H1 (cell line): ENCODE measurements around the gene PRELID1.

Experiments used
- CHD2 ChIP-seq: IDR thresholded peaks from 2 replicates; pipeline ENCODE4 v1.6.1; 2012; ENCODE audit warnings: low read length, improper control_type of control experiment
- HDAC2 ChIP-seq, 2 experiments: fragments of 300-600 bp in 1 of 2; sonication (generic) in 1 of 2; IDR thresholded peaks; 2 replicates each; pipeline ENCODE4 v1.6.1; 2011 to 2012; ENCODE audit warnings: low read depth in 2 of 2, low read length in 2 of 2, mild to moderate bottlenecking in 2 of 2, moderate library complexity in 2 of 2, borderline replicate concordance in 1 of 2, inconsistent platforms in 1 of 2
- SRF ChIP-seq: IDR thresholded peaks from 2 replicates; pipeline ENCODE4 v1.6.1; 2011; ENCODE audit warnings: mild to moderate bottlenecking, low read depth, low read length, moderate library complexity
- TF ChIP-seq, protein P1 (sequence below), 3 experiments: IDR thresholded peaks; 1 replicate in 2 of 3; 2 replicates in 1 of 3; pipeline versions ENCODE4 v1.5.1 to v1.6.1; 2011; ENCODE audit warnings: low read length in 3 of 3, mild to moderate bottlenecking in 3 of 3, inconsistent platforms in 2 of 3, low read depth in 1 of 3, moderate library complexity in 1 of 3; ENCODE audit not compliant: insufficient read depth in 1 of 3; ENCODE audit errors: control extremely low read depth in 1 of 3

DNA sequence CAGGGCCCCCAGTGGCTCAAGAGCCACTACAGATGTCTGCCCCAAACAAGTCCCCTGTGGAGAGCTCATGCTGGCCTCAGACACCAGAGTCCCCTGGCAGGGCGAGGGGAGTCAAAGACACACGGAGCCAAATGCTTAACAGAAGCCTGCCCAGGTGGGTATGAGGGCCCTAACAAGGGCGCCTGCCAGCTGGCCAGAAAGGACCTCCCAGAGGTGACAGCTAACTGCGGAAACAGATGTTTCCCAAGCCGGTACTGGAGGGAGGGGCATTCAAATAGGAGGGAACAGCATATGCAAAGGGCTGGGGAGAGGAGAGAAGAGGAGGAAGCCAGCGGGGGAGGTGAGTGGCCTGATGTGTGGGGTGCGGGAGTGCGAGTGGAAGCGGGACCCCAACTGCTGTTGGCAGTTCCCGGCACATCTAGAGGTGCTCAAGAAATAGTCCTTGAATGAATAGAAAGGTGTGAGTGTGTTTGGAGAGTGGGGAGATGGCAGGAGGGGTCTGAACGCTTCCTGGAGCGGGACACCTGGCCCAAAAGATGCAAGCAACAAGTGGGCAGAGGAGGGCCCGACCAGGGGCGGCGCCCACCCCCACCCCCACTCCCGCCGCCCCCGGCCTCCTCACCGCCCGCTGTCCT is 7.3 kb downstream of the PRELID1 start:
- TF ChIP-seq, protein P1, sequence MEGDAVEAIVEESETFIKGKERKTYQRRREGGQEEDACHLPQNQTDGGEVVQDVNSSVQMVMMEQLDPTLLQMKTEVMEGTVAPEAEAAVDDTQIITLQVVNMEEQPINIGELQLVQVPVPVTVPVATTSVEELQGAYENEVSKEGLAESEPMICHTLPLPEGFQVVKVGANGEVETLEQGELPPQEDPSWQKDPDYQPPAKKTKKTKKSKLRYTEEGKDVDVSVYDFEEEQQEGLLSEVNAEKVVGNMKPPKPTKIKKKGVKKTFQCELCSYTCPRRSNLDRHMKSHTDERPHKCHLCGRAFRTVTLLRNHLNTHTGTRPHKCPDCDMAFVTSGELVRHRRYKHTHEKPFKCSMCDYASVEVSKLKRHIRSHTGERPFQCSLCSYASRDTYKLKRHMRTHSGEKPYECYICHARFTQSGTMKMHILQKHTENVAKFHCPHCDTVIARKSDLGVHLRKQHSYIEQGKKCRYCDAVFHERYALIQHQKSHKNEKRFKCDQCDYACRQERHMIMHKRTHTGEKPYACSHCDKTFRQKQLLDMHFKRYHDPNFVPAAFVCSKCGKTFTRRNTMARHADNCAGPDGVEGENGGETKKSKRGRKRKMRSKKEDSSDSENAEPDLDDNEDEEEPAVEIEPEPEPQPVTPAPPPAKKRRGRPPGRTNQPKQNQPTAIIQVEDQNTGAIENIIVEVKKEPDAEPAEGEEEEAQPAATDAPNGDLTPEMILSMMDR (IDR thresholded peaks at IDR 0.05; ENCODE audit: control extremely low read depth in 1 of 3, insufficient read depth in 1 of 3, low read depth in 1 of 3, low read length in 3 of 3), result no peak
- no peak for TF ChIP-seq SRF
- TF ChIP-seq HDAC2 (IDR thresholded peaks at IDR 0.05; ENCODE audit: borderline replicate concordance in 1 of 2, low read depth in 2 of 2, low read length in 2 of 2), result no peak
- TF ChIP-seq CHD2, result no peak
